Upper lobe of left lung (tissue), 6 donors: Measurements from ENCODE around the gene PKDCC. TPM values are rescaled to one million over a fixed set of nuclear protein-coding genes. Genes with fewer than 3 reads are reported as not detected.

Source experiments
- ATAC-seq, 2 donors: fragments of 200-7000 bp; cut with Tn5 transposase; one replicate each; pipeline ENCODE4 v1.9.1; 2022; ENCODE audit warnings: mild to moderate bottlenecking in 2 of 2, moderate library complexity in 2 of 2; ENCODE audit not compliant: low FRiP score in 2 of 2
- DNase-seq, 2 donors: peaks; one replicate each; pipeline ENCODE4 v3.0.0-alpha.2; 2019 to 2020
- H3K27ac ChIP-seq, 4 donors: fragments of 200-600 bp; sonication (generic); one replicate each; pipeline ENCODE4 v1.5.1; 2016 to 2019
- H3K27me3 ChIP-seq, 4 donors: fragments of 200-600 bp; sonication (generic); one replicate each; pipeline ENCODE4 v1.5.1; 2017 to 2019
- H3K36me3 ChIP-seq, 4 donors: fragments of 200-600 bp; sonication (generic); one replicate each; pipeline ENCODE4 v1.5.1; 2016 to 2019
- H3K4me1 ChIP-seq, 4 donors: fragments of 200-600 bp; sonication (generic); one replicate each; pipeline ENCODE4 v1.5.1; 2018 to 2019
- H3K4me3 ChIP-seq, 4 donors: fragments of 200-600 bp; sonication (generic); one replicate each; pipeline ENCODE4 v1.5.1; 2017 to 2019; ENCODE audit warnings: mild to moderate bottlenecking in 2 of 4, moderate library complexity in 1 of 4
- H3K9me3 ChIP-seq, 4 donors: fragments of 200-600 bp; sonication (generic); one replicate each; pipeline ENCODE4 v1.5.1; 2018 to 2019
- EP300 ChIP-seq, 4 donors: sonication (generic); formaldehyde crosslinking; IDR thresholded peaks; one replicate each; pipeline ENCODE4 v1.5.1; 2017; ENCODE audit warnings: antibody characterized with exemption in 4 of 4, control low read depth in 2 of 4
- POLR2A ChIP-seq, 4 donors: fragments of 450-650 bp; IDR thresholded peaks; one replicate each; pipeline ENCODE4 v1.5.1; 2016 to 2017; ENCODE audit warnings: antibody characterized with exemption in 4 of 4, mild to moderate bottlenecking in 2 of 4
- POLR2AphosphoS5 ChIP-seq, 2 donors: sonication (generic); formaldehyde crosslinking; IDR thresholded peaks; one replicate each; pipeline ENCODE4 v1.5.1; 2017; ENCODE audit warnings: antibody characterized with exemption in 2 of 2
- WGBS, 2 donors: methylation state at CpG; one replicate each; pipeline ENCODE4 v1.1.5; 2017 to 2018; 5-methylcytosine and 5-hydroxymethylcytosine counted together
- total RNA-seq, 6 donors: library from RNA; depleted of rRNA in 4 of 6; stranded (reverse); fragments of >200 nt in 4 of 6; gene quantifications; one replicate each; pipeline versions ENCODE4 v1.1.0 to v1.2.1, GENCODE V29; 2016 to 2021
- TF ChIP-seq, protein P1 (sequence below), 6 experiments: fragments of 450-650 bp in 4 of 6; fragments of 200-600 bp in 2 of 6; sonication (generic) in 2 of 6; IDR thresholded peaks; one replicate each; pipeline ENCODE4 v1.5.1; 2016 to 2019; ENCODE audit warnings: antibody characterized with exemption in 6 of 6
- donor health status: DM: no; HTN: no; CAD: no; lungs with moderate emphysema.
- donor health status: DM: no; HTN: yes; CAD: no; lungs with severe emphysema.

The PKDCC gene
- total RNA-seq, 6 donors from 2014 or later: 65.0 to 156 (median 95.9) TPM

DNA sequence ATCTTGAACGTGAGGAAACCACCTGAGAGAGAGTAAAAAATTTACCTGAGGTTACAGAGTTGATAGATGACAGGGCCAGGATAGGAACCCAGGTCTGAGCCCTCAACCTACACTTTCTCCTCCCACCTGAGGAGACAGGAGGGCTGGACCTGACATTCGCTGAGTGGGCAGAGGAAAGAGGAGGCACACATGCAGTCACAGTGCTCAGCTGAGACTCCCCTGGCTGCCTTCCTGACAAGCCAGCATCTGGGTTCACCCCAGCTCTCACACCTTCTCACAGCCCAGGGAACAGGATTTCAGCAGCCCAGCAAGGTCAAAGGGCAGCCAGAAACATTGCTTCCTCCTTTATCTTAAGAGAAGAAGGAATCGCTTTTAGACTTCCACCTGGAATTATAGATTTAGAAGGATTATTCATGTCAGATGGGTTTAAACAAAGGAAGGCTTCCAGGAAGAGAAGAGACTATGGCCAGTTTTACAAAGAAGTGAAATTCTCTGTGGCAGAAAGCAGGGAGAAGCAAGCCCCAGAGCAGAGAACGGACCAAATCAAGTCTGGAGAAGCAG lies 18.1 kb upstream of the PKDCC start:
- 77 to 84% methylated on average over 4 of the region's 4 CpGs for WGBS, 2 donors

DNA sequence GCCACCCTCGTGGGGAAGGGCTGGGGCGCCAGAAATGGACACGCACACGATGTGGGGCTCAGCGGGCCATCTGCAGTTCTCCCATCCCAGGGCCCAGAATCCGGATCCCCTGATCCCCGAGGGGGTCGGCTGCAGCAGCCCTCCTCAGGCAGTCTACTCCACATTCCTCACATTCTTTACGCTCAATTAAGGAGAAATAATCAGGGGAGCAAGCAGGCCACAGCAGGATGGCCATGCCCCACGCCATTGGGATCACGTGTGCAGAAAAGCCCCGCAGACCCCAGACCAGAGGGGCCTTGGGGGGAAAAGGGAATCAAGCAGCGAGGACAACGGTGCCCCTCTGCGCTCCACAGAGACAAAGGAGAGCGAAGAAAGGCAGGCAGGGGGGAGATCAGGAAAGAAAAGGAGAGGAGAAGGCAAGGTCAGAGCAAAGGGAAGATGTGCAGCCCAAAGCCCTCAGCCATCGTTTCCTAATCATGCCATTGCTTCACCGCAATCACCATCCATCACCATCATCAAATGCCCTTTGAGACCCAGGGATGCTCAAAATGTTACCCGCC lies 17.5 kb upstream of the PKDCC start:
- WGBS, 2 donors: 74 to 75% methylated on average over 19 of the region's 19 CpGs
- H3K27ac ChIP-seq: peak overlapping the region in 1 of 4 donors; percentile 24
- H3K4me3 ChIP-seq: no peak overlapping the region
- H3K9me3 ChIP-seq: no peaks in the 10 kb centered on the region
- DNase-seq (peak in 1 of 2 donors; percentile 39), ATAC-seq (no peak)
- H3K36me3 ChIP-seq: no peaks in the 10 kb centered on the region
- H3K27me3 ChIP-seq: no peaks in the 10 kb centered on the region
- TF ChIP-seq, protein P1, sequence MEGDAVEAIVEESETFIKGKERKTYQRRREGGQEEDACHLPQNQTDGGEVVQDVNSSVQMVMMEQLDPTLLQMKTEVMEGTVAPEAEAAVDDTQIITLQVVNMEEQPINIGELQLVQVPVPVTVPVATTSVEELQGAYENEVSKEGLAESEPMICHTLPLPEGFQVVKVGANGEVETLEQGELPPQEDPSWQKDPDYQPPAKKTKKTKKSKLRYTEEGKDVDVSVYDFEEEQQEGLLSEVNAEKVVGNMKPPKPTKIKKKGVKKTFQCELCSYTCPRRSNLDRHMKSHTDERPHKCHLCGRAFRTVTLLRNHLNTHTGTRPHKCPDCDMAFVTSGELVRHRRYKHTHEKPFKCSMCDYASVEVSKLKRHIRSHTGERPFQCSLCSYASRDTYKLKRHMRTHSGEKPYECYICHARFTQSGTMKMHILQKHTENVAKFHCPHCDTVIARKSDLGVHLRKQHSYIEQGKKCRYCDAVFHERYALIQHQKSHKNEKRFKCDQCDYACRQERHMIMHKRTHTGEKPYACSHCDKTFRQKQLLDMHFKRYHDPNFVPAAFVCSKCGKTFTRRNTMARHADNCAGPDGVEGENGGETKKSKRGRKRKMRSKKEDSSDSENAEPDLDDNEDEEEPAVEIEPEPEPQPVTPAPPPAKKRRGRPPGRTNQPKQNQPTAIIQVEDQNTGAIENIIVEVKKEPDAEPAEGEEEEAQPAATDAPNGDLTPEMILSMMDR (IDR thresholded peaks at IDR 0.05): no peak
- no peak for TF ChIP-seq POLR2AphosphoS5 (IDR thresholded peaks at IDR 0.05)
- no peak for TF ChIP-seq EP300 (IDR thresholded peaks at IDR 0.05)
- no peak for TF ChIP-seq POLR2A (IDR thresholded peaks at IDR 0.05)
- peaks cover 0 to 3% (median 0%) of the 10 kb centered on the region in 4 donors for H3K4me1 ChIP-seq

More for the DNA sequence above, 18.1 kb upstream of the PKDCC start:
- no peaks in the 10 kb centered on the region for H3K36me3 ChIP-seq
- H3K4me1 ChIP-seq: peaks cover 0 to 3% (median 0%) of the 10 kb centered on the region in 4 donors
- no peak for TF ChIP-seq EP300 (IDR thresholded peaks at IDR 0.05)
- no peak for TF ChIP-seq POLR2A (IDR thresholded peaks at IDR 0.05)
- TF ChIP-seq POLR2AphosphoS5 (IDR thresholded peaks at IDR 0.05): no peak
- TF ChIP-seq, protein P1 (IDR thresholded peaks at IDR 0.05): no peak
- H3K27ac ChIP-seq: peak overlapping the region in 1 of 4 donors; percentile 24
- ATAC-seq (no peak), DNase-seq (no peak)
- H3K4me3 ChIP-seq: no peak overlapping the region
- no peaks in the 10 kb centered on the region for H3K27me3 ChIP-seq
- H3K9me3 ChIP-seq: no peaks in the 10 kb centered on the region

DNA sequence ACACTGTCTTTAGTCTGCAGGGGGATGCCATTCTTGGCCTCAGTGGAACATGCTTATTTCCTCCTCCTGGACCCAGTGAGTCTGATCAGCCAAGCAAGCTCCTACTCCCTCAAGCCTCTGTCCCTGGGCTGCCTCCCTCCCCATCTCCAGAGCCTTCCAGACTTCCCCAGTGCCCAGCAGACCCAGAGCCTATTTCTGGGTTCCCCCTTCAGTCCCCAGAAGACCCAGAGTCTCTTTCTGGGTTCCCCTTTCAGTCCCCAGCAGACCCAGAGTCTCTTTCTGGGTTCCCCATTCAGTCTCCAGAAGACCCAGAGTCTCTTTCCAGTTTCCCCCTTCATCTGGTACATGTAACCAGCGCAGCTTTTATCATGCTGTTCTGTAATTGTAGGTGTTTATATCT lies 17.0 kb upstream of the PKDCC start:
- Histone ChIP-seq H3K27me3 (no peaks in the 10 kb centered on the region), H3K36me3 (no peaks in the 10 kb centered on the region), H3K4me1 (peaks cover 0 to 3% (median 0%) of the 10 kb centered on the region in 4 donors), H3K4me3 (no peak overlapping the region), H3K27ac (no peak overlapping the region), H3K9me3 (no peaks in the 10 kb centered on the region)
- 96 to 97% methylated on average over 1 of the region's 1 CpG for WGBS, 2 donors
- DNase-seq: no peak
- ATAC-seq: no peak
- TF ChIP-seq POLR2A (IDR thresholded peaks at IDR 0.05) (no peak), EP300 (IDR thresholded peaks at IDR 0.05) (no peak), POLR2AphosphoS5 (IDR thresholded peaks at IDR 0.05) (no peak)
- TF ChIP-seq, protein P1 (IDR thresholded peaks at IDR 0.05): no peak

DNA sequence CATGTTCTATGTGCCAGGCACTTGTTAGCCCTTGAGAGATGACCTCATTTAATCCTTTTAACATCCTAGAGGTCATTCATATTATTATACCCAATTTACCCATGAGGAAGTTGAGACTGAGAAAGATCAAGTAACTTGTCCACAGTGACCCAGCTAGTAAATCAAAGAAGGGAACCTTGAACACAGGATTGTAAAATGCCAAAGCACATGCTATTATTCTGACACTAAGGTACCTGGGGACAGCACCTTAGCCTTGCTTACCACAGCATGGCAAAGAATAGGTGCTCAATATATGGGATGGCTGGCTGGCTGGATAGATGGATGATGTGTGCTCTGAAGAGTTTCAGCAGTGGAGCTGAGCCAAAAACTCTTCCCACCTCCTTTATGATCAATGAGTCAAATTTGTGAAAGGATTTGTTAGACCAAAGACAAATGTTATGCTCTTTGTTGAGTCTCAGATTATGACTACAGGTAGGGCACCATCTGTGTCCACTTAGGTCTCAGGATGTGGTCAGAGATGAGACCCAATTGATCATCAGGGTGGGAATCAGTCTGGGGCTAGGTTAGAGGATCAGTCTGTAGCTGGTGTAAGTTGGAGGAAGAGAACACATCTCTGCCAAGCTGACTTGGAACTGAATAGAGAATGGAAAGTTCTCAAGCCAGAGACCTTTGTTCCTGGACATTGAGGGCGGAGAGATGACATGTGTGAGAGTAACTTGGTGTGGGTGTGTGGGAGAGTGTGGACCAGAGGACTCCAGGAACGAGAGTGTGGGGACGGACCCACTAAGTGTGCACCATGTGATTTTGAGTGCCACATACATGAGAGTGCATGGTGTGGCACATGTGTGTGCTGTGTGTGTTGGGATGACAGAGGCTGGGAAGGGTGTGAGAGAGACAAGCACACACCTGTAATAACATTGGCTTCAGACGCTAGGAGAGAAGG lies 16.3 kb upstream of the PKDCC start:
- no peak overlapping the region for H3K27ac ChIP-seq
- ATAC-seq (no peak), DNase-seq (no peak)
- WGBS, 2 donors: 79 to 89% methylated on average over 4 of the region's 4 CpGs
- no peaks in the 10 kb centered on the region for H3K27me3 ChIP-seq
- no peaks in the 10 kb centered on the region for H3K9me3 ChIP-seq
- H3K36me3 ChIP-seq: no peaks in the 10 kb centered on the region
- H3K4me3 ChIP-seq: no peak overlapping the region
- peaks cover 0 to 3% (median 0%) of the 10 kb centered on the region in 4 donors for H3K4me1 ChIP-seq
- TF ChIP-seq POLR2AphosphoS5 (IDR thresholded peaks at IDR 0.05) (no peak), POLR2A (IDR thresholded peaks at IDR 0.05) (no peak), EP300 (IDR thresholded peaks at IDR 0.05) (no peak)
- TF ChIP-seq, protein P1 (IDR thresholded peaks at IDR 0.05): no peak
